ENCODE measurements around the gene MEGF9.
"Not testable (repeated sequence)": the region's sequence is repeated elsewhere in the genome, so short reads cannot be mapped to it uniquely, and the experiment has no call there.

MEGF9 gene

DNA sequence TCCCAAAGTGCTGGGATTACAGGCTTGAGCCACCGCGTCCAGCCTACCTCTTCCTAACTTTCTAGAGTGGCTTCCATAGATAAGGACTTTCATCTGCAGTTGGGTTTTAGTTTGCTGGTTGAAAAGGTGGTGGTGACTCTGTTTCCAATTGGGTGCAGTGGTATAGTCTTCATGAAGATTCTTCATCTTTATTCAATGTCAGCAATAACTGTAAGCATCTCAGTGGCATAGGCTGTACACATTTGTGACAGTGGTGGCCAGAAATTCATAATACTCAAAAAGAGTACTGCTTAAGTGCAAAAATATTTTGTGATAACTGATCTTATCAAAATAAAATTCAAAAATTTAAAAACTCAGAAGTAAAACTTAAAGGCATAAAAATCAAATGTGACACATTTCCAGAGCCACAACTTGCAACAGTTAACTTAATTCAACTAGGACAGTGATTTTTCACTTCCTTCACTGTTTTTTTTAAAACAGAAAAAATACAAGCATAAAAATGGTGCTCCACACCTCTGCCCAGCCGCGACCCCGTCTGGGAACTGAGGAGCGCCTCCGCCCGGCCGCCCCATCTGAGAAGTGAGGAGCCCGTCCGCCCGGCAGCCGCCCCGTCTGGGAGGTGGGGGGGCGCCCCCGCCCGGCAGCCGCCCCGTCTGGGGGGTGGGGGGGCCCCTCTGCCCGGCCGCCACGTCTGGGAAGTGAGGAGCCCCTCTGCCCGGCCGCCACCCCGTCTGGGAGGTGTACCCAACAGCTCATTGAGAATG, 77.9 kb downstream of the MEGF9 start:
- H3K4me1 Mint-ChIP-seq = no peaks in the 10 kb centered on the region
- H3K27ac Mint-ChIP-seq = no peak overlapping the region
- H3K4me3 Mint-ChIP-seq = no peak overlapping the region

DNA sequence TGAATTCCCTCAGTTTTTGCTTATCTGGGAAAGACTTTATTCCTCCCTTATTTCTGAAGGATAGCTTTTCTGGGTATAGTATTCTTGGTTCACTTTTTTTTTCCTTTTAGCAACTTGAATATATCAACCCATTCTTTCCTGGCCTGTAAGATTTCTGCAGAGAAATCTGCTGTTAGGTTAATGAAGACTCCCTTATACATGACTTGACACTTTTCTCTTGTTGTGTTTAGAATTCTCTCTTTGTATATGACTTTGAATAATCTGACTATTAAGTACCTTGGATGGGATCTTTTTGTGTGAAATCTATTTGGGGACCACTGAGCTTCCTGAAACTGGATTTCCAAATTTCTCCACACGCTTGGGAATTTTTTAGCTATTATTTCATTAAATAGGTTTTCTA, 79.3 kb downstream of the MEGF9 start:
- no peaks in the 10 kb centered on the region for H3K27me3 Mint-ChIP-seq
- DNase-seq = no peak
- no peaks in the 10 kb centered on the region for H3K4me1 Mint-ChIP-seq
- H3K9me3 Mint-ChIP-seq = peaks cover 17% of the 10 kb centered on the region in 2 donors
- ATAC-seq = no peak
- no peak overlapping the region for H3K4me3 Mint-ChIP-seq
- no peak overlapping the region for H3K27ac Mint-ChIP-seq

More for the DNA sequence above, 77.9 kb downstream of the MEGF9 start:
- Mint-ChIP-seq H3K27me3 (no peaks in the 10 kb centered on the region), H3K9me3 (peaks cover 17 to 21% of the 10 kb centered on the region in 2 donors)
- ATAC-seq (no peak), DNase-seq (no peak)

DNA sequence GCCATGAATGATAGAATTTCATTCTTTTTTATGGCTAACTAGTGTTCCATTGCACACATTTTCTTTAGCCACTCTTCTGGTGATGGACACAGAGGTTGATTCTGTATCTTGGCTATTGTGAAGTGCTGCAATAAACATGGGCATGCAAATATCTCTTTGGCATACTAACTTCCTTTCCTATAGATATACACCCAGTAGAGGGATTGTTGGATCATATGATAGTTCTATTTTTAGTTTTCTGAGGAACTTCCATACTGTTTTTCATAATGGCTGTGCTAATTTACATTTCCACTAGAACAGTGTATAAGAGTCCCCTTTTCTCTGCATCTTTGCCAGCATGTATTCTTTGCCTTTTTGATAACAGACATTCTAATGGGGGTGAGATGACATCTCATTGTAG, 83.9 kb downstream of the MEGF9 start:
- Mint-ChIP-seq H3K4me3 (no peak overlapping the region), H3K4me1 (peaks cover under 1% of the 10 kb centered on the region), H3K9me3 (peaks cover 9% of the 10 kb centered on the region in 2 donors), H3K27ac (no peak overlapping the region), H3K27me3 (no peaks in the 10 kb centered on the region)
- DNase-seq = no peak
- no peak for ATAC-seq

DNA sequence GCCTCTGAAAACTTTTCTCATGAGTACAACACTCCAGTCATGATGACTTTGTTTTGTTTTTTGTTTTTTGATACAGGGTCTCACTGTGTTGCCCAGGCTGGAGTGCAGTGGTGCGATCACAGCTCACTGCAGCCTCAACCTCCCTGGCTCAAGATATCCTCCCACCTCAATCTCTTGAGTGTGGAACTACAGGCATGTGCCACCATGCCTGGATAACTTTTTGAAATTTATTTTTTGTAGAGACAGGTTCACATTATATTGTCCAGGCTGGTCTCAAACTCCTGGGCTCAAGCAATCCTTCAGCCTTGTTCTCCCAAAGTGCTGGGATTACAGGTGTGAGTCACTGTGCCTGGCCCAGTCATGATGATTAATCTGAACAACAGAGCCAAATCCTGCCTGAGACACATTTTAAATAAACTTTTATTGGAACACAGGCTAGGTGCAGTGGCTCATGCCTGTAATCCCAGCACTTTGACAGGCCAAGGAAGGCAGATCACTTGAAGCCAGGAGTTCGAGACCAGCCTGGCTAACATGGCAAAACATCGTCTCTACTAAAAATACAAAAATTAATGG, 85.3 kb downstream of the MEGF9 start:
- H3K4me3 Mint-ChIP-seq, H3K27me3 Mint-ChIP-seq, H3K4me1 Mint-ChIP-seq, DNase-seq, ATAC-seq, H3K27ac Mint-ChIP-seq, H3K9me3 Mint-ChIP-seq: not testable (repeated sequence)

DNA sequence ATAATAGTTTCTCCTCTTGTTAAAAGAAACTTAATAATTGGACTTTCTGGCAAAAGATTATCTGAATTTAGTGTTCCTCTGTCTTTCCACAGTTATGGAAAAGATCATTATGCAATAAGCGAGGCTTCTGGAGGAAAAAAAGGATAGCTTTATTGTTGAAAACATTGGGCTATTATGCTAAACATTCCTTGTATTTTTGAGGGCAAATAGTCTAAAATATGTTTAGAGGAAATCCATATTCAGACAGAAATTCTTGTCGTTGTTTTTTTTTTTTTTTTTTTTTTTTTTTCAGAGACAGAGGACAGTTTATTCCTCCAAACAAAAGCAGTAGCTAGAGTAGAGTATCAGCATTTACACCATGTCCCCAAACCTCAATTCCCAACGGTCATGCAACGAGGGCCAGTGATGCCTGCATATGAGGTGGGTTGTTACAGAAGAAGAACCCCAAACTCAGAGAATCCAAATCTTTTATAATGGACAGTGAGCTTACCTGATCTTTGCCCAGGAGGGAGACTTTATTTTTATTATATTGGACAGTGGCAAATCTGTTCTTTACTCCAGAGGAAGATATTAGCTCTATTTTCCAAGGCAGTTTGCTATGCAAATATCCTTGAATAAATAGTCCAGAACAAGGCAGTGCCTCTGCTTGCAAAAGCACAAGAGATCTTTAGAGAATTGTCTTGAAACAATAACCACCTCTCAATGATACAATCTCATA, 85.9 kb downstream of the MEGF9 start:
- ATAC-seq = no peak
- Mint-ChIP-seq H3K4me1 (peaks cover 5% of the 10 kb centered on the region), H3K27me3 (no peaks in the 10 kb centered on the region), H3K27ac (no peak overlapping the region), H3K9me3 (no peaks in the 10 kb centered on the region), H3K4me3 (no peak overlapping the region)
- DNase-seq = no peak

DNA sequence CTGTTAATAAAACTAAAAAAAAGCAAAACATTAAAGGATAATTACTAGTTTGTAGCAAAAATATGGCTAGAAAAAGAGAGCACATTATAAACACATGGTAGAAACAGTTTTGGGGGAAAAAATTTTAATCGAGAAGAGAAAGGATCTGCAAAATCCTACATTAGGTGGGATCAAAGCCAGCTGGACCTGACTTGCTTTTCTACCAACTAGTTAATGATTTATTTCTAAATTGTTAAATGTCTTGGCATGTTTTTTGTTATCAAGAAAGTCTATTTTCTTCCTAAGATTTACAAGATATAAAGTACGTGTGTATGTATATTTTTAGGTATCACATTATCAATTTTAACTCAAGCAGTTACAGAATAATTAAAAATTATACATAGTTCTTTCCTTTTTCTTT, 87.2 kb downstream of the MEGF9 start:
- DNase-seq = no peak
- H3K27me3 Mint-ChIP-seq = no peaks in the 10 kb centered on the region
- no peaks in the 10 kb centered on the region for H3K9me3 Mint-ChIP-seq
- no peak overlapping the region for H3K27ac Mint-ChIP-seq
- H3K4me1 Mint-ChIP-seq = peaks cover 5% of the 10 kb centered on the region
- no peak overlapping the region for H3K4me3 Mint-ChIP-seq
- ATAC-seq = no peak

DNA sequence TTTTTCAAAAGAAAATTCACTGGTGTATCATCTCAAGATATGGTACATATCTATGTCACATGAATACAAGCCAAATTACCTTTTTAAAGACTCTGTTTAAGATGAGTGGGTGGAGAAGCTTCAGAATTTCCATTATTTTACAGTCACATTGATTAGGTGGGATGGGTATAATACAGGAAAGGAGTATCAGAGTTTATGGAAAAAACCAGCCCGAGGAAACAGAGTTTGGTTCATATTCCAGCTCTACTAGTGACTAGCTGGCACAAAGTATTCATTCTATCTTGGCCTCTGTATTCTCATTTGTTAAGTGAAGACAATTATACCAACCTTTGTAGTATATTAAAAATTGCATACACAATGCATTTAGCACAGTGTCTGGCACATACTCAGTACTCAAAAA, 87.8 kb downstream of the MEGF9 start:
- Mint-ChIP-seq H3K4me3 (no peak overlapping the region), H3K27ac (no peak overlapping the region), H3K9me3 (no peaks in the 10 kb centered on the region), H3K27me3 (no peaks in the 10 kb centered on the region), H3K4me1 (peaks cover 5% of the 10 kb centered on the region)
- ATAC-seq = no peak
- no peak for DNase-seq

DNA sequence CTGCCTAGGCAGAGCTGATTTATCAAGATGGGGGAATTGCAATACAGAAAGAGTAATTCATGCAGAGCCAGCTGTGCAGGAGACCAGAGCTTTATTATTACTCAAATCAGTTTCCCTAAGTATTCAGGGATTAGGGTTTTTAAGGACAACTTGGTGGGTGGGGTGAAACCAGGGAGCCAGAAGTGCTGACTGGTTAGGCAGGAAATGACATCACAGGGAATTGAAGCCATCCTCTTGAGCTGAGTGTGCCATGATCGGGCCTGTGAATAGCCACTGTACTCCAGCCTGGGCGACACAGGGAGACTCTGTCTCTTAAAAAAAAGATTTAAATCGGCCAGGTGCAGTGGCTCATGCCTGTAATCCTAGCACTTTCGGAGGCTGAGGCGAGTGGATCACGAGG, 89.0 kb downstream of the MEGF9 start:
- ATAC-seq = no peak
- Mint-ChIP-seq H3K4me1 (peaks cover 5% of the 10 kb centered on the region), H3K27me3 (no peaks in the 10 kb centered on the region), H3K4me3 (no peak overlapping the region), H3K9me3 (no peaks in the 10 kb centered on the region), H3K27ac (no peak overlapping the region)
- DNase-seq = no peak

DNA sequence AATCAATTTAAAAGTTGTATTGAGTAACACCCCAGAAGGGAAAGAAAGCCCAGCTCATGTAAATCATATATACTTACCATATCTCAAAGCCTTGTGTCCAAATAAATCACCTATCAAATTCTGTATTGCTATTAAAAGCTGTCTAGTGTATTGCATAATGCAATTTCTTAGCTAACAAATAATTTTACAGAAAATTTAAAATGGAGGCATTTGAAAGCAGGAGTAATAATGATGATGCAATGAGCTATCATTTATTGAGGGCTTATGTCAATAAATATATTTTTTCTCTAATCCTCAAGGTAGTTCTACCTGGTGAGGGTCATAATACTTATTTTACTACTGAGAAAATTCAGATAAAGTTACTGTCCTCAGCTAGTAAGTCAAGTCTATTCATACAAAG, 91.5 kb downstream of the MEGF9 start:
- Mint-ChIP-seq H3K4me1 (peaks cover 9% of the 10 kb centered on the region), H3K27ac (no peak overlapping the region), H3K4me3 (no peak overlapping the region), H3K27me3 (no peaks in the 10 kb centered on the region), H3K9me3 (no peaks in the 10 kb centered on the region)
- DNase-seq = no peak
- ATAC-seq = no peak

DNA sequence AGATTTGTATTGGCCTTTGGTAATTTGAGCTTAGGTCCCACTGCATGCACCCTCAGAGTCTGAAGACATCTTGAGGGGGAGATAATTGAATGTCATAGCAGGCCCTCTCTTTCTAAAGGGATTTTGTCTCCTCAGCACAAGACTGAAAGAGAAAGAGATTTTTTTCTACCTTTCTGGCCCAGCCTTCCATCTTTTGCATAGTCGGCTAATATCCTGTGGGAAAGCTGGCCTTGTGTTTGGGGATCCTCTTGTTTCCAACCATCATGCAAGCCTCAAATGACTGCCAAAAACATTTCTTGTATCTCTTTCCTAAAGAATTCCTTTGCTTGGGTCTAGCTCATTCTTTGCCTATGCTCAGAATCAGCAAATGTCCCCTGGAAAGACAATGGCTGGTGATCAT, 92.3 kb downstream of the MEGF9 start:
- H3K27me3 Mint-ChIP-seq = no peaks in the 10 kb centered on the region
- H3K4me3 Mint-ChIP-seq = no peak overlapping the region
- H3K9me3 Mint-ChIP-seq = no peaks in the 10 kb centered on the region
- DNase-seq (no peak), ATAC-seq (no peak)
- no peak overlapping the region for H3K27ac Mint-ChIP-seq
- peaks cover 17% of the 10 kb centered on the region for H3K4me1 Mint-ChIP-seq

DNA sequence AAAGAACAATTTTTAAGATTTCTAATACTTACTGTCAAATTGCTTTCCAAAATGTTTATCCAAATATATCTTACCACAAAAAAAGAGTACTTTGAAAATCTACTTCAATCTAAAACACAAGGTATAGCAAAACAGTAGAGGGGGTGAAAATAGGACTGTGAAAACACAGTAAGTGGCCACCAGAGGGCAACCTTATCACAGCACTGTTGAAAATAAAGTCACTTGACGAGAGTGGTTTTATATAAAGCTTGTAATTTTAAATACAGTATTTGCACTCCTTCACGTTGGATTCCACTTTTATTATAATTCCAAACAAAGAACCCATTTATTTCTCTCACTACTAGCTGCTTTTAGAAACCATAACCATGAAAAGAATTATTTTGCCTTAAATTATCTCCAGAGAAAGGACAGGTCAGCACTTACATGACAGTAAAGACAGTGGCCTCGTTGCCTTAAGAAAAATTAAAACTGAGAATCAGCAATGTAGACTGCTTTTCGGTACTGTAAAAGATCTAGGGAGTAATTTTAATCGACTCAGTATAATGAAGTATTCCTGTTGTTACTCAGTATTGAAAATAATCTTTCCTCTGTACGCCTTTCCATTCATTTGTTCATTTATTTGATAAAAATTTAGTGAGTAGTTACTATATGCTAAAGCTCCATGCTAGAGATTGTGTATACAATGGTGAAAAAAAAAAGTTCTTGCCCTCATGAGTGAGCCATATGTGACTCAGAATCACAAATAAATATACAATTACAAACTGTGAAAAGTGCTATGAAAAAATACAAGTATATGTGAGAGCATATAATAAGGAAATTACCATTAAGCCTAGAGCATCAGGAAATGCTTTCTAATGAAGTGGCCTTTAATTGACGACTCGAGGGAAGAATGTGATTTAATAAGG, 94.3 kb downstream of the MEGF9 start:
- Mint-ChIP-seq H3K4me1 (peaks cover 14% of the 10 kb centered on the region), H3K27ac (no peak overlapping the region), H3K4me3 (no peak overlapping the region), H3K9me3 (no peaks in the 10 kb centered on the region), H3K27me3 (no peaks in the 10 kb centered on the region)
- DNase-seq (peak; percentile 47 to 51), ATAC-seq (peak; percentile 85)

DNA sequence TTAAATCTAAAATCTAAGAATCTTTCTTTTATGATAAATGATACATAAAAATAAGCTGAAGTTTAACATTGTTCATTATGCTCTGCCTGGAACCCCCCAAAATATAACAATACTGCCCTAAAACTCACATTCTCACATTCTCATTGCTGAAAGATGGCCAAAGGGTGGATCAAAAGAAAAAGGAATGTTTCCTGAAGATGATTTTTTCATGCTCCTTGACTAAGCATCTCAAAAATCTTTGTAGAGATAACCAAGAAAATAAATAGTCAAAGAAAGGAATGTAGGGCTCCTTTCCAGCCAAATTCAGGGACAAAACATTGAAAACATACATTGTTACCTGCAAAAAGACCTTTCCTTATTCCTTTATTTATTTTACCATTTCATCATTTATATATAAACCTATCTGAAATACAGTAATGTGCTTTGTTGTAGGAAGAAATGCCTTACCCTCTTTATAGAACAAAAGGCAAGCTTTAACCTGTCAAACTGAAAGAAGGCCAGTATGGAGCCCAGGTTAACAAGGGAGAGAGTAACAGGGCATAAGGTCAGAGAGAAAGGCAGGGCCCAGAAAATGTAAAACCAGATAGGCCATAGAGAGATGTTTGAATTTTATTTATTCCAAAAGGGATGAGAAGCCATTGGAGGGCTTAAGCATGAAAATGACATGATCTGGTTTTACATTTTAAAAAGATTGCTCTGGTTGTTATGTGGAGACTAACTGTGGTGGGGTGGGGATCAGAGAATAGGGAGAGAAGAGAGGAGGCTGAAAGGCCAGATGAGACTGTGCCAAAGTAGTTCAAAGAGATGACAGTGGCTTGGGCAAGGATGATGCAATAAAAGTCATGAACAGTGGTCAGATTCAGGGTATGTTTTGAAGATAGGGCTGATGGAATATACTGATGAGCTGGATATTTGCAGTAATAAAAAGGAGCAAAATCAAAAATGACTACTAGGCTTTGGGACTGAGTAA, 97.0 kb downstream of the MEGF9 start:
- Mint-ChIP-seq H3K27me3 (no peaks in the 10 kb centered on the region), H3K27ac (peak overlapping the region; percentile 48 to 87), H3K4me1 (peaks cover 13% of the 10 kb centered on the region), H3K9me3 (no peaks in the 10 kb centered on the region), H3K4me3 (no peak overlapping the region)
- ATAC-seq = peak; percentile 66
- DNase-seq = no peak

DNA sequence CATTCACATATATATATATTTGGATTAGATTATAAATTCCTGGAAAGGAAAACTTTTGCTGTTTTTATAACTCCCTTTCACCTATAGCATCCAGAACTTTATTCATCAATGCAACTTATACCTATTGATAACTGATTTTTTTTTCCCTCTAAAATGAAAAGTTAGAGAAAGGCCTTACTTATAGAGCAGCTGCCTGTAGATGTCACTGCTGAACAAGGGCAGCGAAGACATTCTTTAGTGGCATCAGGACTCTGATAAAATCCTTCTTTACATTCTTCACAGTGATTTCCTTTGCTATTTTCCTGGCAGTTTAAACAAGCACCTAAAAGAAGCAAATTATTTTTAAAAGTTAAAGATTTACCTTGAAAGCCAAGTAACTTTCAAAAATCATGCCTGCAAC, 102.1 kb downstream of the MEGF9 start:
- ATAC-seq (no peak), DNase-seq (no peak)
- Mint-ChIP-seq H3K27ac (no peak overlapping the region), H3K4me1 (peaks cover 4% of the 10 kb centered on the region), H3K4me3 (no peak overlapping the region), H3K9me3 (no peaks in the 10 kb centered on the region), H3K27me3 (no peaks in the 10 kb centered on the region)

DNA sequence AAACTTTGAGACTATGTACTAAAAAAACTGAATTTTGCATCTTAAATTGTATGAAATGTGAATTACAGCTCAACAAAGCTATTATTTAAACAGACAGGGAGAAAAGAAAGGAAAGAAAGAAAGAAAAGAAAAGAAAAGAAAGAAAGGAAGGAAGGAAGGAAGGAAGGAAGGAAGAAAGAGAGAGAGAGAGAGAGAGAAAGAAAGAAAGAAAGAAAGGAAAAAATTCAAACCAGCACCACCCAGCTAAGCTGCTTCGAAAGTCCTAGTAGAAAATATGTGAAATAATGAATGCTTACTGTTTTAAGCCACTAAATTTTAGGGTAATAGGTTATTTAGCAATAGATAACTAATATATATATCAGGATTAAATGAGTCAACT, 102.6 kb downstream of the MEGF9 start:
- no peaks in the 10 kb centered on the region for H3K4me1 Mint-ChIP-seq
- no peak for ATAC-seq
- no peak for DNase-seq
- H3K27ac Mint-ChIP-seq = no peak overlapping the region
- H3K4me3 Mint-ChIP-seq = no peak overlapping the region
- no peaks in the 10 kb centered on the region for H3K27me3 Mint-ChIP-seq
- no peaks in the 10 kb centered on the region for H3K9me3 Mint-ChIP-seq
